HepG2 (cell line): ENCODE data around the gene DRC7. TPM values are rescaled to one million over a fixed set of nuclear protein-coding genes. Genes with fewer than 3 reads are reported as not detected.

Source experiments
- AKAP8 ChIP-seq: sonication (generic); formaldehyde crosslinking; IDR thresholded peaks from 2 replicates; pipeline ENCODE4 v1.5.1; 2020; ENCODE audit warnings: mild to moderate bottlenecking, missing genetic modification reagents
- ESRRA ChIP-seq: sonication (generic); formaldehyde crosslinking; IDR thresholded peaks from 2 replicates; pipeline ENCODE4 v1.5.1; 2020; ENCODE audit warnings: mild to moderate bottlenecking, low read depth, missing genetic modification reagents
- FOXA1 ChIP-seq, 2 experiments: fragments of 450-650 bp in 1 of 2; sonication (generic) in 1 of 2; formaldehyde crosslinking in 1 of 2; IDR thresholded peaks; 2 replicates each; pipeline versions ENCODE4 v1.4.0 to v1.6.1; 2016 to 2020; ENCODE audit warnings: missing genetic modification reagents in 1 of 2
- GLI4 ChIP-seq: sonication (generic); formaldehyde crosslinking; IDR thresholded peaks from 2 replicates; pipeline ENCODE4 v1.5.1; 2020; ENCODE audit warnings: missing genetic modification reagents, mild to moderate bottlenecking, moderate library complexity, borderline replicate concordance
- MAF1 ChIP-seq: sonication (generic); formaldehyde crosslinking; IDR thresholded peaks from 2 replicates; pipeline ENCODE4 v1.5.0; 2020; ENCODE audit warnings: missing genetic modification reagents, borderline replicate concordance
- MXI1 ChIP-seq: IDR thresholded peaks from 3 replicates; pipeline ENCODE4 v1.6.1; 2012; ENCODE audit warnings: low read depth, low read length, inconsistent platforms, borderline replicate concordance
- SSRP1 ChIP-seq: IDR thresholded peaks from 2 replicates; pipeline ENCODE4 v1.6.1; 2016; ENCODE audit warnings: control low read depth
- ZBTB1 ChIP-seq: sonication (generic); formaldehyde crosslinking; IDR thresholded peaks from 2 replicates; pipeline ENCODE4 v1.4.0; 2020; ENCODE audit warnings: missing genetic modification reagents, borderline replicate concordance
- ZFP62 ChIP-seq: sonication (generic); formaldehyde crosslinking; IDR thresholded peaks from 2 replicates; pipeline ENCODE4 v1.4.0; 2020; ENCODE audit warnings: missing genetic modification reagents
- ZNF234 ChIP-seq: sonication (generic); formaldehyde crosslinking; conservative IDR thresholded peaks from 2 replicates; pipeline ENCODE4 v1.5.1; 2020; ENCODE audit warnings: mild to moderate bottlenecking, missing genetic modification reagents
- ZNF564 ChIP-seq: sonication (generic); formaldehyde crosslinking; IDR thresholded peaks from 2 replicates; pipeline ENCODE4 v1.8.1; 2023; ENCODE audit warnings: mild to moderate bottlenecking, missing genetic modification reagents
- ZNF772 ChIP-seq: sonication (generic); formaldehyde crosslinking; IDR thresholded peaks from 2 replicates; pipeline ENCODE4 v1.5.0; 2020; ENCODE audit warnings: mild to moderate bottlenecking, missing genetic modification reagents
- ZNF776 ChIP-seq: sonication (generic); formaldehyde crosslinking; IDR thresholded peaks from 2 replicates; pipeline ENCODE4 v1.4.0; 2020; ENCODE audit warnings: mild to moderate bottlenecking, missing genetic modification reagents
- polyA plus RNA-seq, 8 experiments: library from polyadenylated mRNA; depleted of rRNA in 3 of 8; stranded (reverse) in 7 of 8; unstranded in 1 of 8; fragments of >200 nt; fragmentation: Illumina TruSeq in 4 of 8; extraction: Trizol in 4 of 8; gene quantifications; 2 replicates each; pipeline versions ENCODE4 v1.2.1 to v1.2.3, GENCODE V29; 2011 to 2016; ENCODE audit warnings: low read depth in 4 of 8, missing spikeins in 1 of 8, mixed read lengths in 1 of 8; ENCODE audit not compliant: insufficient read depth in 1 of 8
- total RNA-seq, 5 experiments: library from RNA; depleted of rRNA; stranded (reverse); fragments of >200 nt; fragmentation: Illumina TruSeq; extraction: Trizol; gene quantifications; 2 replicates each; pipeline ENCODE4 v1.2.3, GENCODE V29; 2016; ENCODE audit warnings: low read depth in 1 of 5
- TF ChIP-seq, protein P1 (sequence below): sonication (generic); formaldehyde crosslinking; IDR thresholded peaks from 2 replicates; pipeline ENCODE4 v1.5.1; 2020; ENCODE audit warnings: mild to moderate bottlenecking, missing genetic modification reagents, borderline replicate concordance
- TF ChIP-seq, protein P2 (sequence below), 2 experiments: sonication (generic) in 1 of 2; formaldehyde crosslinking in 1 of 2; IDR thresholded peaks; 2 replicates each; pipeline versions ENCODE4 v1.4.0 to v1.6.1; 2016 to 2020; ENCODE audit warnings: borderline replicate concordance in 1 of 2, low read depth in 1 of 2, mild to moderate bottlenecking in 1 of 2, missing genetic modification reagents in 1 of 2
- TF ChIP-seq, protein P3 (sequence below): sonication (generic); IDR thresholded peaks from 2 replicates; pipeline ENCODE4 v1.6.1; 2016; ENCODE audit warnings: low read depth, borderline replicate concordance
- TF ChIP-seq, protein P4 (sequence below): sonication (generic); formaldehyde crosslinking; IDR thresholded peaks from 2 replicates; pipeline ENCODE4 v1.4.0; 2020; ENCODE audit warnings: mild to moderate bottlenecking, missing genetic modification reagents
- TF ChIP-seq, protein P5 (sequence below): sonication (generic); formaldehyde crosslinking; IDR thresholded peaks from 2 replicates; pipeline ENCODE4 v1.4.0; 2020; ENCODE audit warnings: missing genetic modification reagents, borderline replicate concordance

The DRC7 gene
- total and polyA plus RNA-seq, 2 of the 13 experiments (the other 11 are each of a cell fraction or from before 2014, with no cell fraction given), result 2.7 to 3.4 TPM

DNA sequence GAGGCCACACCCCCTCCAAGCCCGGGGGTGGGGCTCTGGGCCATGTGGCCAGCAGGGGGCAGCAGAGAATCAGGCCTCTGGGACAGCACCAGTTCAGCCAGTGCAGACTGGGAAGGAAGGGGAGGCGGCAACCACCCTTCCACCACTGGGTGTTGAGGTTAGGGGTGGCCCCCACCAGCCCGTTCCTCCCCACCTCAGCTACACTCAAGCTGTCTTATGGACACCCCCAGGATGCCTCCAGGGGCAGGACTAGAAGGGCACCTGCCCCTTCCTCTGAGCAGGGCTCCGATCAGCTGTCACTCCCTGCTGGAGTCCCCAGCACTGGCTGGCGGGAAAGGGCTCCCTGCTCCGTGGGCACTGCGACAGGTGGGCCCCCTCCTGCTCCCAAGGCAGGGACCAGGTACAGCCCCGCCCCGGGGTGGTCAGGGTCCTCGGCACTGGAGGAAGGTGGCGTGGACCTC lies 62.8 kb downstream of the DRC7 start (continued):
- TF ChIP-seq, protein P1, sequence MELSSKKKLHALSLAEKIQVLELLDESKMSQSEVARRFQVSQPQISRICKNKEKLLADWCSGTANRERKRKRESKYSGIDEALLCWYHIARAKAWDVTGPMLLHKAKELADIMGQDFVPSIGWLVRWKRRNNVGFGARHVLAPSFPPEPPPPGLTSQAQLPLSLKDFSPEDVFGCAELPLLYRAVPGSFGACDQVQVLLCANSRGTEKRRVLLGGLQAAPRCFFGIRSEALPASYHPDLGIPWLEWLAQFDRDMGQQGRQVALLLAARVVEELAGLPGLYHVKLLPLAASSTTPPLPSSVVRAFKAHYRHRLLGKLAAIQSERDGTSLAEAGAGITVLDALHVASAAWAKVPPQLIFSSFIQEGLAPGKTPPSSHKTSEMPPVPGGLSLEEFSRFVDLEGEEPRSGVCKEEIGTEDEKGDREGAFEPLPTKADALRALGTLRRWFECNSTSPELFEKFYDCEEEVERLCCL (CRISPR knock-in tag), result no peak
- TF ChIP-seq ZNF772 (CRISPR knock-in tag), result peak; percentile 78; the same call in 1 of the 2 replicates
- TF ChIP-seq, protein P2, sequence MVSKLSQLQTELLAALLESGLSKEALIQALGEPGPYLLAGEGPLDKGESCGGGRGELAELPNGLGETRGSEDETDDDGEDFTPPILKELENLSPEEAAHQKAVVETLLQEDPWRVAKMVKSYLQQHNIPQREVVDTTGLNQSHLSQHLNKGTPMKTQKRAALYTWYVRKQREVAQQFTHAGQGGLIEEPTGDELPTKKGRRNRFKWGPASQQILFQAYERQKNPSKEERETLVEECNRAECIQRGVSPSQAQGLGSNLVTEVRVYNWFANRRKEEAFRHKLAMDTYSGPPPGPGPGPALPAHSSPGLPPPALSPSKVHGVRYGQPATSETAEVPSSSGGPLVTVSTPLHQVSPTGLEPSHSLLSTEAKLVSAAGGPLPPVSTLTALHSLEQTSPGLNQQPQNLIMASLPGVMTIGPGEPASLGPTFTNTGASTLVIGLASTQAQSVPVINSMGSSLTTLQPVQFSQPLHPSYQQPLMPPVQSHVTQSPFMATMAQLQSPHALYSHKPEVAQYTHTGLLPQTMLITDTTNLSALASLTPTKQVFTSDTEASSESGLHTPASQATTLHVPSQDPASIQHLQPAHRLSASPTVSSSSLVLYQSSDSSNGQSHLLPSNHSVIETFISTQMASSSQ (IDR thresholded peaks at IDR 0.05; ENCODE audit: low read depth), result no peak
- TF ChIP-seq, protein P2 (CRISPR knock-in tag; IDR thresholded peaks at IDR 0.05; ENCODE audit: borderline replicate concordance), result peak; percentile 49; the same call in 1 of the 2 replicates
- TF ChIP-seq, protein P3, sequence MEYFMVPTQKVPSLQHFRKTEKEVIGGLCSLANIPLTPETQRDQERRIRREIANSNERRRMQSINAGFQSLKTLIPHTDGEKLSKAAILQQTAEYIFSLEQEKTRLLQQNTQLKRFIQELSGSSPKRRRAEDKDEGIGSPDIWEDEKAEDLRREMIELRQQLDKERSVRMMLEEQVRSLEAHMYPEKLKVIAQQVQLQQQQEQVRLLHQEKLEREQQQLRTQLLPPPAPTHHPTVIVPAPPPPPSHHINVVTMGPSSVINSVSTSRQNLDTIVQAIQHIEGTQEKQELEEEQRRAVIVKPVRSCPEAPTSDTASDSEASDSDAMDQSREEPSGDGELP, result peak; percentile 18; the same call in 1 of the 2 replicates
- TF ChIP-seq ZFP62 (CRISPR knock-in tag), result no peak
- no peak for TF ChIP-seq ZNF234 (CRISPR knock-in tag)
- peak; percentile 62; the same call in 1 of the 3 replicates for TF ChIP-seq MXI1
- TF ChIP-seq, protein P4, sequence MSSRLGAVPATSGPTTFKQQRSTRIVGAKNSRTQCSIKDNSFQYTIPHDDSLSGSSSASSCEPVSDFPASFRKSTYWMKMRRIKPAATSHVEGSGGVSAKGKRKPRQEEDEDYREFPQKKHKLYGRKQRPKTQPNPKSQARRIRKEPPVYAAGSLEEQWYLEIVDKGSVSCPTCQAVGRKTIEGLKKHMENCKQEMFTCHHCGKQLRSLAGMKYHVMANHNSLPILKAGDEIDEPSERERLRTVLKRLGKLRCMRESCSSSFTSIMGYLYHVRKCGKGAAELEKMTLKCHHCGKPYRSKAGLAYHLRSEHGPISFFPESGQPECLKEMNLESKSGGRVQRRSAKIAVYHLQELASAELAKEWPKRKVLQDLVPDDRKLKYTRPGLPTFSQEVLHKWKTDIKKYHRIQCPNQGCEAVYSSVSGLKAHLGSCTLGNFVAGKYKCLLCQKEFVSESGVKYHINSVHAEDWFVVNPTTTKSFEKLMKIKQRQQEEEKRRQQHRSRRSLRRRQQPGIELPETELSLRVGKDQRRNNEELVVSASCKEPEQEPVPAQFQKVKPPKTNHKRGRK (CRISPR knock-in tag), result no peak
- no peak for TF ChIP-seq SSRP1 (CRISPR knock-in tag)
- 0 out of 2 replicates have a peak, but pooled peaks have one; percentile 44 for TF ChIP-seq ZNF776
- TF ChIP-seq, protein P5, sequence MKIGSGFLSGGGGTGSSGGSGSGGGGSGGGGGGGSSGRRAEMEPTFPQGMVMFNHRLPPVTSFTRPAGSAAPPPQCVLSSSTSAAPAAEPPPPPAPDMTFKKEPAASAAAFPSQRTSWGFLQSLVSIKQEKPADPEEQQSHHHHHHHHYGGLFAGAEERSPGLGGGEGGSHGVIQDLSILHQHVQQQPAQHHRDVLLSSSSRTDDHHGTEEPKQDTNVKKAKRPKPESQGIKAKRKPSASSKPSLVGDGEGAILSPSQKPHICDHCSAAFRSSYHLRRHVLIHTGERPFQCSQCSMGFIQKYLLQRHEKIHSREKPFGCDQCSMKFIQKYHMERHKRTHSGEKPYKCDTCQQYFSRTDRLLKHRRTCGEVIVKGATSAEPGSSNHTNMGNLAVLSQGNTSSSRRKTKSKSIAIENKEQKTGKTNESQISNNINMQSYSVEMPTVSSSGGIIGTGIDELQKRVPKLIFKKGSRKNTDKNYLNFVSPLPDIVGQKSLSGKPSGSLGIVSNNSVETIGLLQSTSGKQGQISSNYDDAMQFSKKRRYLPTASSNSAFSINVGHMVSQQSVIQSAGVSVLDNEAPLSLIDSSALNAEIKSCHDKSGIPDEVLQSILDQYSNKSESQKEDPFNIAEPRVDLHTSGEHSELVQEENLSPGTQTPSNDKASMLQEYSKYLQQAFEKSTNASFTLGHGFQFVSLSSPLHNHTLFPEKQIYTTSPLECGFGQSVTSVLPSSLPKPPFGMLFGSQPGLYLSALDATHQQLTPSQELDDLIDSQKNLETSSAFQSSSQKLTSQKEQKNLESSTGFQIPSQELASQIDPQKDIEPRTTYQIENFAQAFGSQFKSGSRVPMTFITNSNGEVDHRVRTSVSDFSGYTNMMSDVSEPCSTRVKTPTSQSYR (CRISPR knock-in tag), result no peak
- no peak for TF ChIP-seq ZBTB1 (CRISPR knock-in tag)
- no peak for TF ChIP-seq FOXA1 (IDR thresholded peaks at IDR 0.05)
- TF ChIP-seq FOXA1 (CRISPR knock-in tag; IDR thresholded peaks at IDR 0.05), result no peak
- TF ChIP-seq AKAP8, result peak; percentile 55; the same call in 1 of the 2 replicates
- TF ChIP-seq ESRRA (CRISPR knock-in tag), result 0 out of 2 replicates have a peak, but pooled peaks have one; percentile 27
- no peak for TF ChIP-seq MAF1 (CRISPR knock-in tag)
- TF ChIP-seq GLI4 (CRISPR knock-in tag), result no peak
- TF ChIP-seq ZNF564, result no peak
